ENCODE measurements around the gene DPH3. TPM values are rescaled to one million over a fixed set of nuclear protein-coding genes. Genes with fewer than 3 reads are reported as not detected.

Gene DPH3
- total RNA-seq, 4 donors from 2014 or later: 4.6 to 8.1 (median 5.7) TPM

- intact Hi-C loops (cut with DNase I; ENCODE audit: low total_unique reads): loop anchor here (5.0 to 10.0 kb wide), 2 partner anchors 201 to 434 kb away; no protein-coding TSS in a partner anchor
- TF ChIP-seq POLR2A (IDR thresholded peaks at IDR 0.05): no peak
- TF ChIP-seq CTCF (IDR thresholded peaks at IDR 0.05): no peak
Measured at GRCh38 chr3:16248556-16248955, 16.2 kb downstream of the DPH3 start.

DNA sequence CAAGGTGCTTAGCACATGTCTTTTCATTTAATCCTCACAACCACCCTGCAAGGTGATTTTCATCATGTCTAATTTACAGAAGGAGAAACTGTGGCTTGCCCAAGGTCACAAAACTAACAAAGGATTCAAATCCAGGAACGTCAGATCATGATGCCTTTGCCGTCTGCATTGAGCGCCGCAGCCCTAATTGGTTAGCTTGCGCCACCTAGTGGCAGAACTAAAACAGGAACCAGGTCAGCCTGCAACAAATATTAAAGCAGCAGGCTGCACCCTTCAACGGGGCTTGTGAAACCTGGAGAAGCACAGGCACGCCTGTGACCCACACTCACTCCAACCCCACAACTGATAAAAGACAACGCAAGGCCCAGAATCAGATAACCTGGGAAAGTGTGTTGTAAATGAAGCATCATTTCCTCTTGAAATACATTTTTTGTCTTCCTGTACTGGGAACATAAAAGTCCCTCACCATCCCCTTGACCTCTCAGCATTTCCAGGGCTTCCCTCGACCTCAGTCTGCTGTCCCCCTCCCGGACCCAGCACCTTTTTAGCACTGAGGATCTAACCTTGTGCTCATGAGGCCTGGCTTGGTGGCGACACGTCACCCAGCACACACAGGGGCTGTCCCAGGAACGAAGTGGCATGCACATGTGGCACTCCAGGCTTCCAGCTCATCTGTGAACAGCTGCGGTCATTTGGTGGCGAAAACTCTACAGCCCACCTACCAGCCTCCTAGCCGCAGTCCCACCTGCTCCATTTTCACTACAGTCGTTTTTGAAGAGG lies 17.3 kb downstream of the DPH3 start:
- TF ChIP-seq POLR2A (IDR thresholded peaks at IDR 0.05): no peak
- peak in 1 of 3 donors; percentile 35 for TF ChIP-seq CTCF (IDR thresholded peaks at IDR 0.05)
- peak; percentile 79 to 94 for DNase-seq (ENCODE audit: low spot score in 2 of 2)
- 29 to 33% methylated on average over 17 of the region's 17 CpGs for WGBS, 2 donors
- no peak overlapping the region for H3K4me3 ChIP-seq (ENCODE audit: low read depth, poor library complexity, severe bottlenecking)
- intact Hi-C loops (cut with DNase I; ENCODE audit: low total_unique reads): loop anchor here (5.0 to 10.0 kb wide), 2 partner anchors 200 to 433 kb away; no protein-coding TSS in a partner anchor

More at GRCh38 chr3:16248556-16248955, 16.2 kb downstream of the DPH3 start:
- WGBS, 2 donors: 84 to 86% methylated on average over 5 of the region's 5 CpGs
- DNase-seq (ENCODE audit: low spot score in 2 of 2): no peak
- H3K4me3 ChIP-seq (ENCODE audit: low read depth, poor library complexity, severe bottlenecking): no peak overlapping the region

DNA sequence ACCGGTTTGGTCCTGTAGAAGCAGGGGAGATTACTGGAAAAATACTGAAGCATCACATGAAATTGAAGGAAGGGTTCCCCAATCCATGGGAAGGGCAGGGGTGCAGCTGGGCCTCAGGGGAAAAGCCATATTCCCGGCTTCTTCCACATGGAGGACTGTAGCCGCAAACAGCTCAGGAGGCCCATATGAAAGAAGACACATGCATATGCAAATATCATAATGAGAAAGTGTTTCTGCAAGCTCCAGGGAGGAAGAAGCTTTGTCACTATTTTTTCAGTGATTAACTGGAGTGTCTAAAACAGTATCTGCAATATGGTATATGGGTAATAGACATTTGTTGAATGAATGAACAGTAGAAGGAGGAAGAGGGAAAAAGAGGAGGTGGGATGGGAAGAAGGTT lies 19.1 kb downstream of the DPH3 start:
- no peak for DNase-seq (ENCODE audit: low spot score in 2 of 2)
- intact Hi-C loops (cut with DNase I; ENCODE audit: low total_unique reads): loop anchor here (5.0 to 10.0 kb wide), 2 partner anchors 198 to 431 kb away; no protein-coding TSS in a partner anchor
- no peak for TF ChIP-seq POLR2A (IDR thresholded peaks at IDR 0.05)
- no peak for TF ChIP-seq CTCF (IDR thresholded peaks at IDR 0.05)
- WGBS, 2 donors: 87 to 96% methylated on average over 3 of the region's 3 CpGs
- no peak overlapping the region for H3K4me3 ChIP-seq (ENCODE audit: low read depth, poor library complexity, severe bottlenecking)

DNA sequence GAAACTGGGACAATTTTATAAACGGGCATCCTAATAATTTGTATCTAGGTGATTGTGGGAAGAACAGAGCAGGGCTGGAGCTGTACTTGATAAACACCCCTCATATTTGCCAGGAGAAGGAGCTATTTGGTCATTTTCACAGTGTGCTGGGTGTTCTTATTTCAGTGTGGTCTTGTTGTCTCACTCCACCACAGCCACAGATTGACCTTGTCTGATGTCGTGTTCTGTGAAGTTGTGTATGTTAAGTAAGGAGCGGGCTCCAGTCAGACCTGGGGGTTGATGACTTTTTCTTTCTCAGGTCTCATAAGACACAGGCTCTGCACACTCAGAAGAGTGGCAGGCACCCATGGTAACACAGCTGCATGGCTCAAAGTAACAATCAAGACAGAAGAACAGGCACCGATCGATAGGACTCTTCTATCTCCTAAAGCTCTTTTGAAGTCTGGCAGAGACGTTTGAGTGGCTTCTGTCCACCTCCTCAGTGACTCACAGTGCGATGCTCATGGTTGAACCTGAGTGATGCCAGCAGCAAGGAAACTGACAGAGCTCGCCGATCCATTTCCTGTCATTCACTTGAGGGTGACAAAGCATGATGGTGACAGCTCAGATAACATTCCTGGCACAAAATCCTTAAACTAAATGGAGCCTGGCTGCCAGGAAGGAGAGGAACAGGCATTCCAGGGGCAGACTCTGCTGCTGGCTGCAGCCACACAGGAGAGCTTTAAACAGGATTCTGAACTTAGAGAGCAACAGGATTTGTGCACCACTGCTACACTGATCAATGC lies 20.8 kb downstream of the DPH3 start:
- 68% methylated on average over 9 of the region's 9 CpGs for WGBS, 2 donors
- intact Hi-C loops (cut with DNase I; ENCODE audit: low total_unique reads): loop anchor here (10.0 kb wide), 1 partner anchor 429 kb away; no protein-coding TSS in a partner anchor

DNA sequence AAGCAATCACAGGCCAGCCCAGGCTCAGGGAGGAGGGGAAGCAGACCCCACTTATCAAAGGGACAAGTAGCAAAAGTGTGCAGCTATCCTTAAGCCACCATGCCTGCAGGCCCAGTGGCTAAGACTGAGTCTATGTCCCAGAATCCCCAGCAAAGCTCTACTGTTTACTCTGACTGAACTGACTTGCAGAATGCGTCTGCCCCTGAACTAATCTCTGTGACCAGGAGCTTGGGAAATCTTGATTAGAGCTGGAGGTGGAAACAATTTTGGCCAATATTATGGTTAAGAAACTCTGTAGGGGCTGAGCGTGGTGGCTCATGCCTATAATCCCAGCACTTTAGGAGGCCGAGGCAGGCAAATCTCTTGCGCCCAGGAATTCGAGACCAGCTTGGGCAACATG lies 22.6 kb downstream of the DPH3 start:
- H3K4me3 ChIP-seq (ENCODE audit: low read depth, poor library complexity, severe bottlenecking): no peak overlapping the region
- intact Hi-C loops (cut with DNase I; ENCODE audit: low total_unique reads): loop anchor here (10.0 kb wide), 1 partner anchor 427 kb away; no protein-coding TSS in a partner anchor
- DNase-seq (ENCODE audit: low spot score in 2 of 2): no peak
- WGBS, 2 donors: 96 to 98% methylated on average over 5 of the region's 5 CpGs
- TF ChIP-seq POLR2A (IDR thresholded peaks at IDR 0.05) (no peak), CTCF (IDR thresholded peaks at IDR 0.05) (no peak)

More for the DNA sequence above, 20.8 kb downstream of the DPH3 start:
- no peak overlapping the region for H3K4me3 ChIP-seq (ENCODE audit: low read depth, poor library complexity, severe bottlenecking)
- TF ChIP-seq POLR2A (IDR thresholded peaks at IDR 0.05) (no peak), CTCF (IDR thresholded peaks at IDR 0.05) (no peak)
- no peak for DNase-seq (ENCODE audit: low spot score in 2 of 2)
